Measurements from ENCODE around the gene DGKK.

DGKK gene

DNA sequence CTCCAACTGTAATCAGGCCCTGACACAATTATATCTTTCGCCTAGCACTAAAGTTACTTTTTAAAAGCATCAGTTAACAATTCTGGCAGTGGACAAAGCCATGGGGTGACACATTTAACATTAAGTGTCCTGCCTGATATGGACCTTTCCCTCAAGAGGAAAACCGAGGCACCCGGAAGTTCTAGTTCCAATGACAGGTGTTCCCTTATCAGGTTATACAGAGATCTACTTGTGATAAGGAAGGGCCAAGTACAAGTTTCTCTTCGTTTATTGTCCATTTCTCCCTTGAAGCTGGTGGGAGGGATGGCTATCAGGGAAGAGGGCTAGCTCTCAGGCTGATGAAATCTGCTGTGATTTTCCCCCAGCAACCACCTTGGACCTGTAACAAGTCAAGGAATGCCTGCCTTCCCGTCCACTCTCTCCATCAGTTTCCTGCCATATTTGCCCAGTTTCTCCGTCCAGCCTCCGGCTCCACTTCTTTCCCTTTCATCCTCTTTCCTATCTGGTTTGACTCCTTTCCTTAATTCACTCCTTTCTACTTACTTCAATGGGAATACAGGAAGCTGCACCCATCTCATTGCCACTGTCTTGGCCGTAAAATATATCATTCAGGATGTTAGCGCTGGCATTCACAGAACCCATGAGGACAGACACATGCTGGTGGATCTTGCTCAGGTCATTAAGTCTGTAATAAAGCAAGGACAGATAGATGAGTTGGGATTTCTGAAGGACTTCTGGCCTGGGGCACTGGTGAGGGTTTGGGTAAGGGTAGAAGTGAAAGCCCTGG, 95.0 kb downstream of the DGKK start:
- H3K4me3 ChIP-seq (ENCODE audit: low read length, poor library complexity, severe bottlenecking), result no peak overlapping the region
- no peak for TF ChIP-seq EZH2phosphoT487 (IDR thresholded peaks at IDR 0.05; ENCODE audit: borderline replicate concordance)
- TF ChIP-seq, protein P1, sequence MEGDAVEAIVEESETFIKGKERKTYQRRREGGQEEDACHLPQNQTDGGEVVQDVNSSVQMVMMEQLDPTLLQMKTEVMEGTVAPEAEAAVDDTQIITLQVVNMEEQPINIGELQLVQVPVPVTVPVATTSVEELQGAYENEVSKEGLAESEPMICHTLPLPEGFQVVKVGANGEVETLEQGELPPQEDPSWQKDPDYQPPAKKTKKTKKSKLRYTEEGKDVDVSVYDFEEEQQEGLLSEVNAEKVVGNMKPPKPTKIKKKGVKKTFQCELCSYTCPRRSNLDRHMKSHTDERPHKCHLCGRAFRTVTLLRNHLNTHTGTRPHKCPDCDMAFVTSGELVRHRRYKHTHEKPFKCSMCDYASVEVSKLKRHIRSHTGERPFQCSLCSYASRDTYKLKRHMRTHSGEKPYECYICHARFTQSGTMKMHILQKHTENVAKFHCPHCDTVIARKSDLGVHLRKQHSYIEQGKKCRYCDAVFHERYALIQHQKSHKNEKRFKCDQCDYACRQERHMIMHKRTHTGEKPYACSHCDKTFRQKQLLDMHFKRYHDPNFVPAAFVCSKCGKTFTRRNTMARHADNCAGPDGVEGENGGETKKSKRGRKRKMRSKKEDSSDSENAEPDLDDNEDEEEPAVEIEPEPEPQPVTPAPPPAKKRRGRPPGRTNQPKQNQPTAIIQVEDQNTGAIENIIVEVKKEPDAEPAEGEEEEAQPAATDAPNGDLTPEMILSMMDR (conservative IDR thresholded peaks at IDR 0.05; ENCODE audit: low read length), result no peak
- no peaks in the 10 kb centered on the region for H3K4me1 ChIP-seq (ENCODE audit: insufficient read depth, low read length, poor library complexity, severe bottlenecking)
- no peak overlapping the region for H2AFZ ChIP-seq (ENCODE audit: low read length)
- no peak overlapping the region for H3K9ac ChIP-seq (ENCODE audit: low read depth, low read length, poor library complexity, severe bottlenecking)
- H4K20me1 ChIP-seq (ENCODE audit: insufficient read depth, low read length, poor library complexity, severe bottlenecking), result no peaks in the 10 kb centered on the region
- H3K36me3 ChIP-seq (ENCODE audit: insufficient read depth, low read length), result no peaks in the 10 kb centered on the region
- no peaks in the 10 kb centered on the region for H3K9me3 ChIP-seq (ENCODE audit: insufficient read depth, low read depth, low read length)
- H3F3A ChIP-seq (ENCODE audit: low read depth), result no peaks in the 10 kb centered on the region
- no peak overlapping the region for H3K4me2 ChIP-seq (ENCODE audit: low read depth, low read length, poor library complexity, severe bottlenecking)
- no peaks in the 10 kb centered on the region for H3K27me3 ChIP-seq (ENCODE audit: insufficient read depth, low read length, poor library complexity, severe bottlenecking)
- H3K9me2 ChIP-seq (replicated peaks; ENCODE audit: low read depth, low read length), result no peaks in the 10 kb centered on the region
- H3K79me2 ChIP-seq (ENCODE audit: insufficient read depth, low read length), result no peaks in the 10 kb centered on the region

DNA sequence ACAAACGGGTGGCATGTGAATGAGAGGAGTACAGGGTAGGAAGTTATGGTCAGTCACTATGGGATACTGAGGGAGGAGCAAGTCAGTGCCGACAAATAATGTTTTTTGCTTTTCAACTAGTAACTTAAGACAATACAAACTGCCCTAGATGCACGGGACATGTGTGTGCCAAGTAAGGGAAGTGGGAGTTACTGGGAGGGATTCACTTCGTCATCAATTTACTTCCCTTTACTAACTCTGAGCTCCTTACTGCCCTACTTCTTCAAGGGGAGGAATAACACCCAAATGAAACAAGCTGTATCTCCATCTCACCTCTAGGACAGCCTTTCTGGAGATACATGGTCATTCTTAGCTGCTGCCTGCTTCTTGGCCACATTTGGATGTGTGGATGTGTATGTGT, 97.7 kb downstream of the DGKK start:
- no peaks in the 10 kb centered on the region for H3K79me2 ChIP-seq (ENCODE audit: insufficient read depth, low read length)
- no peaks in the 10 kb centered on the region for H3F3A ChIP-seq (ENCODE audit: low read depth)
- no peaks in the 10 kb centered on the region for H3K36me3 ChIP-seq (ENCODE audit: insufficient read depth, low read length)
- no peaks in the 10 kb centered on the region for H3K4me1 ChIP-seq (ENCODE audit: insufficient read depth, low read length, poor library complexity, severe bottlenecking)
- H3K9ac ChIP-seq (ENCODE audit: low read depth, low read length, poor library complexity, severe bottlenecking), result no peak overlapping the region
- no peaks in the 10 kb centered on the region for H3K9me2 ChIP-seq (replicated peaks; ENCODE audit: low read depth, low read length)
- H4K20me1 ChIP-seq (ENCODE audit: insufficient read depth, low read length, poor library complexity, severe bottlenecking), result no peaks in the 10 kb centered on the region
- TF ChIP-seq, protein P1 (conservative IDR thresholded peaks at IDR 0.05; ENCODE audit: low read length), result no peak
- TF ChIP-seq EZH2phosphoT487 (IDR thresholded peaks at IDR 0.05; ENCODE audit: borderline replicate concordance), result no peak
- no peak overlapping the region for H2AFZ ChIP-seq (ENCODE audit: low read length)
- no peak overlapping the region for H3K4me3 ChIP-seq (ENCODE audit: low read length, poor library complexity, severe bottlenecking)
- no peak overlapping the region for H3K4me2 ChIP-seq (ENCODE audit: low read depth, low read length, poor library complexity, severe bottlenecking)
- H3K9me3 ChIP-seq (ENCODE audit: insufficient read depth, low read depth, low read length), result no peaks in the 10 kb centered on the region
- H3K27me3 ChIP-seq (ENCODE audit: insufficient read depth, low read length, poor library complexity, severe bottlenecking), result no peaks in the 10 kb centered on the region

DNA sequence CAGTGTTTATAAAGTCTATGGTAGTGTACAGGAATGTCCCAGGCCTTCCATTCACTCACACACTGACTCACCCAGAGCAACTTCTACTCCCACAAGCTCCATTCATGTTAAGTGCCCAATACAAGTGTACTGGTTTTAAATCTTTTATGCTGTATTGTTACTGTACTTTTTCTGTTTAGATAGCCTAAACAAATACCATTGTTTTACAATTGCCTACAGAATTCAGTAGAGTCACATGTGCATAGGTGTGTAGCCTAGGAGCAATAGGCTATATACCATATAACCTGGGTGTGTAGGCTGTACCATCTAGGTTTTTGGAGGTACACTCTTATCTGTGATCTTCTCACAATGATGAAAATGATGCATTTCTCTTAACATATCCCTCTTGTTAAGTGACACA, 126.7 kb downstream of the DGKK start:
- H3K36me3 ChIP-seq (ENCODE audit: insufficient read depth, low read length), result no peaks in the 10 kb centered on the region
- H3F3A ChIP-seq (ENCODE audit: low read depth), result no peaks in the 10 kb centered on the region
- no peaks in the 10 kb centered on the region for H3K27me3 ChIP-seq (ENCODE audit: insufficient read depth, low read length, poor library complexity, severe bottlenecking)
- no peaks in the 10 kb centered on the region for H3K9me2 ChIP-seq (replicated peaks; ENCODE audit: low read depth, low read length)
- TF ChIP-seq, protein P1 (conservative IDR thresholded peaks at IDR 0.05; ENCODE audit: low read length), result no peak
- no peak for TF ChIP-seq EZH2phosphoT487 (IDR thresholded peaks at IDR 0.05; ENCODE audit: borderline replicate concordance)
- no peaks in the 10 kb centered on the region for H3K79me2 ChIP-seq (ENCODE audit: insufficient read depth, low read length)
- no peak overlapping the region for H3K4me2 ChIP-seq (ENCODE audit: low read depth, low read length, poor library complexity, severe bottlenecking)
- no peak overlapping the region for H3K4me3 ChIP-seq (ENCODE audit: low read length, poor library complexity, severe bottlenecking)
- H3K9me3 ChIP-seq (ENCODE audit: insufficient read depth, low read depth, low read length), result no peaks in the 10 kb centered on the region
- H3K9ac ChIP-seq (ENCODE audit: low read depth, low read length, poor library complexity, severe bottlenecking), result no peak overlapping the region
- no peak overlapping the region for H2AFZ ChIP-seq (ENCODE audit: low read length)
- H4K20me1 ChIP-seq (ENCODE audit: insufficient read depth, low read length, poor library complexity, severe bottlenecking), result no peaks in the 10 kb centered on the region
- H3K4me1 ChIP-seq (ENCODE audit: insufficient read depth, low read length, poor library complexity, severe bottlenecking), result no peaks in the 10 kb centered on the region

All from Loucy (cell line).